ENCODE measurements around the gene SNRPB2.
A peak's percentile ranks its signal among the peaks of the same experiment; 100 is the strongest.

Gene SNRPB2

DNA sequence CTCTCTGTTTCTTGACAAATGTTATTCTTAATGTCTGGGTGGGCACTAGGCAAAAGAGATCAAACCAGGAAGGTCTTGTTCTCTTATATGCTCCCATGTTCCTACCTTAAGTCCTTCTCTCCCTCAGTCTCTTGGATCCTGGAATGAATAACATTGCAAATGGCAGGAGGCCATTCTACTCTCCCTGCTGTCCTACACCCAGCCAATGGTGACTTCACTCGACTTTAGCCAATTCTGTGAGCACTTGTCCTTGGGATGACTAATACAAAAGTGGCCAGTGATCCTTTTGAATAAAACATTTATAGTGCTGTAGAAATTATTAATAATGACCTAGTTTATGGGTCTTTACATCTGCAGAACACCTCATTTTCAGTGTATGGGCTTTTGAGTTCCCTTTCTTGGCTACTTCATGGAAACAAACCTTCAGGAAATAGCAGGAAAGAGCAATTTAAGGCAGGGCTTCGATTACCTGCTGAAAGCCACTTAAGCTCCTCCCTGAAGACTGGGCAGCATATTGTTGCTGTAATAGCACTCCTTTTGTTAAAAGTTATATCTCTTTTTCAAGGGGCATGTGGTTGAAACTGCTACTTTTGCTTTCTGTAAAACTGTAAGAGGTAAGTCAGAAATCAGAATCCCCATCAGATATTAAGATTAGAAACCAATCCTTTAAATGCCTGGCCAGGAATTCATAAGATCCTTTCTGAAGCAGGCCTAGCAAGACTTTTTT lies 28.8 kb downstream of the SNRPB2 start:
- Histone ChIP-seq H2AK5ac (ENCODE audit: low read depth, low read length) (no peak overlapping the region), H2BK12ac (ENCODE audit: low read length) (no peak overlapping the region), H4K91ac (ENCODE audit: low read depth, low read length, poor library complexity) (no peak overlapping the region)

DNA sequence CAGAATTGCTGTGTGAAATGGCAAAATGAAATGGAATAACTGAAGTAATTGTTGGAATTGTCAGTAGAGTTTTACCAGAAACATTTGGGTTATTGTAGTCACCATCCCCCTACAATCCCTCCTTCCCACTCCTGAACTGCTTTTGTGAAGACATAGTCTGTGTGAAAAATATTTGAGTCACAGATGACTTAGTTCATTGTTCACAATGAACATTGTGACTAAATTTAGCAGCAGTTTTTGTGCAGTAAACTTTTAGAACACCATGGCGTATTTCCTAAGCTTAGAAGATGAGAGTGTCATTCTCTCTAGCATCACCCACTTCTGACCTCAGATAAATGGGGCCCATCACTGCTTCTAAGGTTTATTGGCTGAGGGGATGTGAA lies 29.3 kb downstream of the SNRPB2 start:
- Histone ChIP-seq H2BK120ac (ENCODE audit: low read depth, low read length) (no peak overlapping the region), H3K4me2 (ENCODE audit: insufficient read depth, low read length, poor library complexity, severe bottlenecking) (no peak overlapping the region), H3K4me1 (ENCODE audit: control insufficient read depth in 2 of 2, insufficient read depth in 1 of 2, low read depth in 1 of 2, low read length in 2 of 2) (peaks cover 3 to 11% of the 10 kb centered on the region in 2 donors), H3K27ac (replicated peaks; ENCODE audit: low read length) (no peak overlapping the region), H2AFZ (ENCODE audit: low read length) (peak overlapping the region; percentile 8), H3K4me3 (ENCODE audit: low read length in 2 of 2) (no peak overlapping the region), H3K4ac (ENCODE audit: low read length) (no peak overlapping the region), H3K36me3 (replicated peaks in 1 of 2; ENCODE audit: control insufficient read depth in 2 of 2, insufficient read depth in 2 of 2, low read length in 2 of 2) (no peaks in the 10 kb centered on the region), H3K79me1 (ENCODE audit: low read depth, low read length) (no peaks in the 10 kb centered on the region), H4K8ac (ENCODE audit: low read depth, low read length) (no peak overlapping the region), H2BK5ac (ENCODE audit: low read length) (no peak overlapping the region), H2BK15ac (ENCODE audit: low read length) (no peak overlapping the region), H2BK12ac (ENCODE audit: low read length) (no peak overlapping the region), H2AK5ac (ENCODE audit: low read depth, low read length) (no peak overlapping the region), H3K27me3 (ENCODE audit: control insufficient read depth in 3 of 3, insufficient read depth in 3 of 3, low read depth in 1 of 3, low read length in 3 of 3) (no peaks in the 10 kb centered on the region), H3K14ac (ENCODE audit: low read length) (no peak overlapping the region), H3K9ac (ENCODE audit: low read depth, low read length, poor library complexity) (no peak overlapping the region), H3K9me3 (replicated peaks in 1 of 2; ENCODE audit: control insufficient read depth in 2 of 2, insufficient read depth in 1 of 2, low read depth in 1 of 2, low read length in 2 of 2) (peaks cover 3 to 10% of the 10 kb centered on the region in 2 donors), H3K18ac (ENCODE audit: low read length) (no peak overlapping the region), H4K91ac (ENCODE audit: low read depth, low read length, poor library complexity) (no peak overlapping the region), H3K23ac (ENCODE audit: low read depth, low read length, poor library complexity) (no peak overlapping the region)
- DNase-seq (ENCODE audit: low spot score), result no peak
- WGBS, 2 donors (ENCODE audit: extremely low coverage in 2 of 2, insufficient read length in 2 of 2, insufficient replicate concordance in 1 of 2), result no CpG with 5 or more reads among the region's 1 CpG

More for the DNA sequence above, 28.8 kb downstream of the SNRPB2 start:
- Histone ChIP-seq H3K36me3 (replicated peaks in 1 of 2; ENCODE audit: control insufficient read depth in 2 of 2, insufficient read depth in 2 of 2, low read length in 2 of 2) (no peaks in the 10 kb centered on the region), H2BK5ac (ENCODE audit: low read length) (no peak overlapping the region), H3K4me2 (ENCODE audit: insufficient read depth, low read length, poor library complexity, severe bottlenecking) (no peak overlapping the region), H3K4me1 (ENCODE audit: control insufficient read depth in 2 of 2, insufficient read depth in 1 of 2, low read depth in 1 of 2, low read length in 2 of 2) (peaks cover 3 to 11% of the 10 kb centered on the region in 2 donors), H3K14ac (ENCODE audit: low read length) (no peak overlapping the region), H2AFZ (ENCODE audit: low read length) (peak overlapping the region; percentile 12), H3K23ac (ENCODE audit: low read depth, low read length, poor library complexity) (no peak overlapping the region), H2BK120ac (ENCODE audit: low read depth, low read length) (no peak overlapping the region), H3K9ac (ENCODE audit: low read depth, low read length, poor library complexity) (no peak overlapping the region), H3K4me3 (ENCODE audit: low read length in 2 of 2) (no peak overlapping the region), H3K79me1 (ENCODE audit: low read depth, low read length) (no peaks in the 10 kb centered on the region), H4K8ac (ENCODE audit: low read depth, low read length) (no peak overlapping the region), H3K27ac (replicated peaks; ENCODE audit: low read length) (no peak overlapping the region), H3K4ac (ENCODE audit: low read length) (no peak overlapping the region), H3K18ac (ENCODE audit: low read length) (no peak overlapping the region), H3K27me3 (ENCODE audit: control insufficient read depth in 3 of 3, insufficient read depth in 3 of 3, low read depth in 1 of 3, low read length in 3 of 3) (peaks cover 0 to 3% (median 0%) of the 10 kb centered on the region in 3 experiments), H3K9me3 (replicated peaks in 1 of 2; ENCODE audit: control insufficient read depth in 2 of 2, insufficient read depth in 1 of 2, low read depth in 1 of 2, low read length in 2 of 2) (peaks cover 3 to 10% of the 10 kb centered on the region in 2 donors), H2BK15ac (ENCODE audit: low read length) (no peak overlapping the region)
- no peak for DNase-seq (ENCODE audit: low spot score)
- WGBS, 2 donors (ENCODE audit: extremely low coverage in 2 of 2, insufficient read length in 2 of 2, insufficient replicate concordance in 1 of 2), result no CpG with 5 or more reads among the region's 2 CpGs

DNA sequence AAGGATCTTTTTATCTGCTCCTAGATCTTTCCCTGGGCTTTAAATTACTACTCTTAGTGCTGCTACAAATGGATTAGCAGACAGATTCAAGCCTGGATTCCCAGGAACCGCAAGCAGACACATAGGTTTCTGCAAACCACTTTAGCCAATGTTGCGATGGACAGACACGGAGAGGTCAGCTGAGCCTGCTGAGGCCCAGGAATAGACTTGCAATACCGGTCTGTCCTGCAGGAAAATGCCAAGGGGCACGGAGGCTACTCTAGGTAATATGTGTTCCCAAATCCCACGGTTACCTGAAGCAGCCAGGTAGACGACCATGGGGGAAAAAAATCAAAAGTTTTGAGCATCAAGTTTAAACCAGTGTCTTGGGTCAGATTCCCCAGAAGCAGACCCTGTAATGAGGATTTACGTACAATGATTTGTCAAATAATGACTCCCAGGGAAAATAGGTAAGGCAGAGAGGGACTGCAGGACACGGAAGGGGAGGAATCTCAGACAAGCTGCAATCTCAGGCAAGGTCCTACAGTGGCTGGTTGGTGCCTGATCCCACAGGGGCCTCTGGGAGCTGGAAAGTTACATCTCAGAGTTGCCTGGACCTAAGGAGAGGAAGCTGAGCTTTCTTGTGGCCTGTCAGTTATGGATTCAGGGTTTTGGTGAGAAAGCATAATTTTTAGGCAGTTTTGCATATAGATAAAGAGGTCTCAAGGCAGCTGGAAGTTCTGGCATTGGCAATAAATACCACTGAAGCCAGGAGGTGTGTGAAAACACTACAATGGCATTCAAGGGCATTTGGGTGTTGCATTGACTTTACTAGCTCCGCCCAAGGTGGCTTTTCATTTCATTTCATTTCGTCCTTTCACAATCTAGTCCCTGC lies 30.8 kb downstream of the SNRPB2 start:
- no peaks in the 10 kb centered on the region for H3K27me3 ChIP-seq (ENCODE audit: control insufficient read depth in 3 of 3, insufficient read depth in 3 of 3, low read depth in 1 of 3, low read length in 3 of 3)
- peak overlapping the region; percentile 69 for H2AFZ ChIP-seq (ENCODE audit: low read length)
- no peak overlapping the region for H3K18ac ChIP-seq (ENCODE audit: low read length)
- H3K4me1 ChIP-seq (ENCODE audit: control insufficient read depth in 2 of 2, insufficient read depth in 1 of 2, low read depth in 1 of 2, low read length in 2 of 2), result peaks cover 3 to 13% of the 10 kb centered on the region in 2 donors
- H2BK5ac ChIP-seq (ENCODE audit: low read length), result no peak overlapping the region
- no peak overlapping the region for H2BK120ac ChIP-seq (ENCODE audit: low read depth, low read length)
- H2BK15ac ChIP-seq (ENCODE audit: low read length), result no peak overlapping the region
- peaks cover 2 to 5% of the 10 kb centered on the region in 2 donors for H3K9me3 ChIP-seq (replicated peaks in 1 of 2; ENCODE audit: control insufficient read depth in 2 of 2, insufficient read depth in 1 of 2, low read depth in 1 of 2, low read length in 2 of 2)
- no peak overlapping the region for H3K27ac ChIP-seq (replicated peaks; ENCODE audit: low read length)
- no peak overlapping the region for H2AK5ac ChIP-seq (ENCODE audit: low read depth, low read length)
- no CpG with 5 or more reads among the region's 11 CpGs for WGBS, 2 donors (ENCODE audit: extremely low coverage in 2 of 2, insufficient read length in 2 of 2, insufficient replicate concordance in 1 of 2)
- H2BK12ac ChIP-seq (ENCODE audit: low read length), result no peak overlapping the region
- H3K4me3 ChIP-seq (ENCODE audit: low read length in 2 of 2), result no peak overlapping the region
- no peaks in the 10 kb centered on the region for H3K36me3 ChIP-seq (replicated peaks in 1 of 2; ENCODE audit: control insufficient read depth in 2 of 2, insufficient read depth in 2 of 2, low read length in 2 of 2)
- no peak overlapping the region for H3K9ac ChIP-seq (ENCODE audit: low read depth, low read length, poor library complexity)
- H3K79me1 ChIP-seq (ENCODE audit: low read depth, low read length), result no peaks in the 10 kb centered on the region
- no peak overlapping the region for H4K91ac ChIP-seq (ENCODE audit: low read depth, low read length, poor library complexity)
- no peak overlapping the region for H4K8ac ChIP-seq (ENCODE audit: low read depth, low read length)
- H3K14ac ChIP-seq (ENCODE audit: low read length), result no peak overlapping the region
- H3K23ac ChIP-seq (ENCODE audit: low read depth, low read length, poor library complexity), result no peak overlapping the region
- H3K4me2 ChIP-seq (ENCODE audit: insufficient read depth, low read length, poor library complexity, severe bottlenecking), result no peak overlapping the region
- no peak overlapping the region for H3K4ac ChIP-seq (ENCODE audit: low read length)
- no peak for DNase-seq (ENCODE audit: low spot score)

DNA sequence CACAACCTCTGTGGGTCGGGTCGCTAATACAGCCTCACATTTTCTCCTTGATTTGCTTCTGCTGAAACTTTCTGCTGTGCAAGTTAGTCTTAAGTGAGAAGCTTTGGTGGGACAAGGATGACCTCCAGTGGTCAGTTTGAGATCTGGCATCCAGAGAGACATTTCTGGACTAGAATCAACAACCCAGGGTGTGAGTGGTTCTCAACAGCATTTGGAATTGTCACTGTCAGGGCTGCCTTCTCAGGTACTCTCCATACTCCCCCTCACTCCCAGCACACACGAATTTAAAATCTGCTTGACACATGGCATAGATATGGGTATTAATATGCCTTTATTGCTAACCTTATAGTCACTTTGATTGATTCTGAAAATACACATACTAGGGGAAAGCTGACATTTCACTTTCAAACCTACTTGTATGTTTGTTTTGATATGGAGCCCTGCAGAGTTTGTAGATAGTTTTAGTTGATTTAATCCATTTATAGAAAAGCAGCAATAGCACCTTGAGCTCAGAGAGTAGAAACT lies 31.5 kb downstream of the SNRPB2 start:
- Histone ChIP-seq H2BK5ac (ENCODE audit: low read length) (no peak overlapping the region), H2BK12ac (ENCODE audit: low read length) (no peak overlapping the region), H4K91ac (ENCODE audit: low read depth, low read length, poor library complexity) (no peak overlapping the region), H3K23ac (ENCODE audit: low read depth, low read length, poor library complexity) (no peak overlapping the region), H3K4me1 (ENCODE audit: control insufficient read depth in 2 of 2, insufficient read depth in 1 of 2, low read depth in 1 of 2, low read length in 2 of 2) (peaks cover 3 to 13% of the 10 kb centered on the region in 2 donors), H3K27ac (replicated peaks; ENCODE audit: low read length) (no peak overlapping the region), H3K79me1 (ENCODE audit: low read depth, low read length) (no peaks in the 10 kb centered on the region), H3K9ac (ENCODE audit: low read depth, low read length, poor library complexity) (no peak overlapping the region), H3K27me3 (ENCODE audit: control insufficient read depth in 3 of 3, insufficient read depth in 3 of 3, low read depth in 1 of 3, low read length in 3 of 3) (peaks cover 0 to 4% (median 0%) of the 10 kb centered on the region in 3 experiments), H3K18ac (ENCODE audit: low read length) (no peak overlapping the region), H4K8ac (ENCODE audit: low read depth, low read length) (no peak overlapping the region), H3K14ac (ENCODE audit: low read length) (no peak overlapping the region), H2AFZ (ENCODE audit: low read length) (peak overlapping the region; percentile 69), H2BK15ac (ENCODE audit: low read length) (no peak overlapping the region), H3K4ac (ENCODE audit: low read length) (no peak overlapping the region), H2AK5ac (ENCODE audit: low read depth, low read length) (no peak overlapping the region), H3K4me3 (ENCODE audit: low read length in 2 of 2) (no peak overlapping the region), H3K9me3 (replicated peaks in 1 of 2; ENCODE audit: control insufficient read depth in 2 of 2, insufficient read depth in 1 of 2, low read depth in 1 of 2, low read length in 2 of 2) (no peaks in the 10 kb centered on the region), H3K36me3 (replicated peaks in 1 of 2; ENCODE audit: control insufficient read depth in 2 of 2, insufficient read depth in 2 of 2, low read length in 2 of 2) (no peaks in the 10 kb centered on the region), H3K4me2 (ENCODE audit: insufficient read depth, low read length, poor library complexity, severe bottlenecking) (no peak overlapping the region), H2BK120ac (ENCODE audit: low read depth, low read length) (no peak overlapping the region)
- peak; percentile 59 for DNase-seq (ENCODE audit: low spot score)
- WGBS, 2 donors (ENCODE audit: extremely low coverage in 2 of 2, insufficient read length in 2 of 2, insufficient replicate concordance in 1 of 2), result no CpG with 5 or more reads among the region's 3 CpGs

Measured in neuronal stem cell (in vitro differentiated cells).